ENCODE measurements around the gene IQSEC1.

DNA sequence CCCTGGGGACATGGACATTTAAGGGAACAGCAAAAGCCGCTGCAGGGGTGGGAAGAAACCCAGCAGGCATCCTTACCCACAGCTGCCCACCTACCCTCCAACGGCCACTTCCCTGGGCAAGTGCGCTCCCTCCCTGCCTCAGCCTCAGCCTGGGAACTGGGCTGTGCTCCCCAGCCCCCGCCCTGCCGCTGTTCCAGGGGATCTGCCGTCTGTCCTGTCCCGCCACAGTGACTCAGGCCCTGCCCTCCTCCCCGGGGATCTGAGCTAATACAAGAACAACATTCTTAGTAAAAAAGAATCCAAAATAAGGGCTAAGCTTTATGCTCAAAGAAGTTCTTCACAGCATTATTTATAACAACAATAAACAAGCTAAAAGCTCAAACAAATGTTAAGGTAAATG is 7.4 kb upstream of the IQSEC1 start:
- TF ChIP-seq CTCF (conservative IDR thresholded peaks at IDR 0.05; ENCODE audit: low read depth, low read length) (no peak), EZH2 (IDR thresholded peaks at IDR 0.05; ENCODE audit: borderline replicate concordance, low read depth, low read length, poor library complexity, severe bottlenecking) (no peak)

Measured in A673 (cell line).